Fibroblast of pulmonary artery (primary cell): ENCODE results near the gene HEXB.

Experiments used
- DNase-seq: peaks from one replicate; pipeline ENCODE4 v3.0.0-alpha.2; 2010; ENCODE audit warnings: low read depth
- H3K4me3 ChIP-seq: replicated peaks from 2 replicates; pipeline ENCODE4 v1.5.1; 2011; ENCODE audit warnings: low read depth, mild to moderate bottlenecking, control low read depth, low read length, moderate library complexity
- CTCF ChIP-seq: IDR thresholded peaks from 2 replicates; pipeline ENCODE4 v1.5.1; 2011; ENCODE audit warnings: mild to moderate bottlenecking, control low read depth, low read length, inconsistent platforms; ENCODE audit errors: missing control alignments

The HEXB gene

DNA sequence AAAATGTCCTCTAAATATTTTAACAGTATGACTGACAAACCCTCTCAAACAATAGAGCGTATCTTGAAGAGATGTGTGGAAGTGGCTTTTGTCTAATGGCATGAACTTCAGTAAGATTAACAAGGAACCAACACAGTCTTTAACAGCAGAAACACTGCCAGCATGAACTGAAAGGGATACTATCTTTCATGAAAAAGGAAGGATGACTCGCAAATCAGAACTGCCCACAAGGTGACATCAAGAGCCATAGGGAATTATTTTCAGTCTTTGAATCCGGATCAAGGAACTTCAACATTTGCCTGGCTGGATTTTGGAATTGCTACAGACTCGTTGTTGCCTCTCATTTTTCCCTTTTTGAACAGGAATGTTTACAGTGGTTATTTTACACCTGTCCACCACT is 5.1 kb upstream of the HEXB start:
- DNase-seq: peak; percentile 28
- TF ChIP-seq CTCF: no peak
- H3K4me3 ChIP-seq: no peak overlapping the region

- DNase-seq: peak; percentile 47
- TF ChIP-seq CTCF: no peak
- H3K4me3 ChIP-seq: peak overlapping the region; percentile 88
These were observed 1.1 kb downstream of the HEXB start for GRCh38 chr5:74685979-74686631.

- peak overlapping the region; percentile 88 for H3K4me3 ChIP-seq
- no peak for DNase-seq
- TF ChIP-seq CTCF: no peak
These were observed 2.1 kb downstream of the HEXB start for GRCh38 chr5:74686962-74687751.

DNA sequence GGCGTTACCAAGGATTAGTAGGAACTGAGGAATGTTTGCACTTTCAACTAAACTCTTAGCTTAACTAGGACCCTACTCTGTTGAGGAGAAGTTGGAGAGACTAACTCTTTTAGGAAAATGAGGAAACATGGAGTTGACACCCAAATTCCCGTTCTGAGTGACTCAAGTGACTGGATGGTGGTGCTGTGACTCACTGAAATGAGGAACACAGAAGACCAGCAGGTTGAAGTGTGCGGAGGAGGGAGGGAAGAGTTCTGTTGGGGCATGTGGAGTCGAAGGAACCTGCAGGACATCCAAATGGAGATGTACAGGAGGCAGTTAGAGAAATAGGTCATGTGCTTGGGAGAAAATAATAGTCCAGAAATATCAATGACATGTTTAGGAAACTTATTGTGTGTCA is 8.2 kb downstream of the HEXB start:
- DNase-seq: no peak
- TF ChIP-seq CTCF: no peak
- no peak overlapping the region for H3K4me3 ChIP-seq

DNA sequence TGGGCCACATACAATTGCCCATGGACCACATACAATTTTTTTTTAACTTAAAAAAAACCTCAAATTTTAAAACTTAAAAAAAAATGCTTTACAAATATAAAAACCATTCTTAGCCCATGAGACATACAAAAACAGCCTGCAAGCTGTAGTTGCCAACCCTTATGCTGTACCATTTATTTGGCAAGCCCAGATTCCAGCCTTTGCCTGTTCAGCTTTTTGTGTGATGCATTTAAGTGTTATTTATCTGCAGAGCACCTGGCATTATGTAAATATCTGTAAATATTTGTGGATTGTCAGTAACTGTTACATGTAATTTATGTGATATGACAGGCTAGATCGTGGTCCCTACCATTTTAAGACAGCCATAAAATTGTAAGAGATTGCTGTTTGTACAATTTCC is 32.6 kb downstream of the HEXB start:
- no peak for TF ChIP-seq CTCF
- no peak for DNase-seq
- H3K4me3 ChIP-seq: no peak overlapping the region

- TF ChIP-seq CTCF: no peak
- no peak for DNase-seq
- no peak overlapping the region for H3K4me3 ChIP-seq
These were observed 37.2 kb downstream of the HEXB start for GRCh38 chr5:74722271-74722670.
